GM18508 (cell line): ENCODE data around the gene PITX1.

Source experiments
- ATAC-seq: cut with Tn5 transposase; IDR thresholded peaks from one replicate; pipeline ENCODE4 v1.9.1; 2021; ENCODE audit warnings: moderate number of reproducible peaks; ENCODE audit not compliant: insufficient read depth, unreplicated experiment

PITX1 gene

GRCh38 chr5:135045488-135045887 is 11.5 kb upstream of the PITX1 start:
- no peak for ATAC-seq

- ATAC-seq: no peak
These were observed 8.6 kb upstream of the PITX1 start for GRCh38 chr5:135042595-135042994.

GRCh38 chr5:135041726-135042125 is 7.7 kb upstream of the PITX1 start:
- ATAC-seq: no peak

GRCh38 chr5:135041145-135041587 is 7.1 kb upstream of the PITX1 start:
- no peak for ATAC-seq

GRCh38 chr5:135040333-135041144 is 6.5 kb upstream of the PITX1 start:
- ATAC-seq: no peak

- ATAC-seq: no peak
These were observed 6.0 kb upstream of the PITX1 start for GRCh38 chr5:135040034-135040332.

- ATAC-seq: no peak
These were observed 5.4 kb upstream of the PITX1 start for GRCh38 chr5:135039271-135040033.

GRCh38 chr5:135038813-135039270 is 4.8 kb upstream of the PITX1 start:
- ATAC-seq: no peak

GRCh38 chr5:135038205-135038812 is 4.3 kb upstream of the PITX1 start:
- ATAC-seq: no peak

- ATAC-seq: no peak
These were observed 3.6 kb upstream of the PITX1 start for GRCh38 chr5:135037519-135038204.

- no peak for ATAC-seq
These were observed 2.4 kb upstream of the PITX1 start for GRCh38 chr5:135036405-135036804.

- ATAC-seq: no peak
These were observed 1.6 kb upstream of the PITX1 start for GRCh38 chr5:135035678-135036030.

- no peak for ATAC-seq
These were observed 1.1 kb upstream of the PITX1 start for GRCh38 chr5:135034963-135035677.

- no peak for ATAC-seq
These were observed 371 bp upstream of the PITX1 start for GRCh38 chr5:135034236-135034962.

- ATAC-seq: no peak
These were observed 798 bp downstream of the PITX1 start for GRCh38 chr5:135032999-135033861.

- no peak for ATAC-seq
These were observed 1.4 kb downstream of the PITX1 start for GRCh38 chr5:135032695-135032998.

GRCh38 chr5:135031813-135032694 is 2.0 kb downstream of the PITX1 start:
- no peak for ATAC-seq
